ENCODE data around the gene CEP120. TPM values are rescaled to one million over a fixed set of nuclear protein-coding genes. Genes with fewer than 3 reads are reported as not detected.
"Not testable (repeated sequence)": the region's sequence is repeated elsewhere in the genome, so short reads cannot be mapped to it uniquely, and the experiment has no call there.

The CEP120 gene
- total and polyA plus RNA-seq, 2 donors, result 21.3 to 24.5 TPM

DNA sequence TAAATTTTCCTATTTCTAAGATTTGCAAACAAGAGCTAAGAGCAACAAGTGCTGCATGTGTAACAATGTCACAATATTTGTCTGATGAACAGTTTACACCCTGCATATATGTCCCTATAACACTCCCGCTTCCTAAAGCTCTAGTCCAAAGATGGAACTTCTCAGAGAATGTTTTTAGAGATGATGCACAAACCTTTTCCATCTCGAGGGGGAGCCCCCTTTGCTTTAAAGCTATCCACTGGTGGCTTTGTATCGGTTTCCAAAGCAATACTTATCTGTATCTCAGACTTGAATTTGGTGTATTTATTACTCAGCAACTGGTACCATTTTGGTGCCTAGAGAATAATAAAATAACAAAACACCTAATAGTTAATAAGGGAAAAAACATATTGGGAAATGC is 11.0 kb downstream of the CEP120 start:
- Histone ChIP-seq H3K27ac (ENCODE audit: low read depth in 1 of 2, low read length in 1 of 2) (no peak overlapping the region), H3K4me1 (ENCODE audit: control insufficient read depth in 2 of 2, insufficient read depth in 2 of 2, low read length in 2 of 2) (no peaks in the 10 kb centered on the region), H3K36me3 (ENCODE audit: control insufficient read depth in 2 of 2, insufficient read depth in 2 of 2, low read length in 1 of 2) (peaks cover 14 to 41% of the 10 kb centered on the region in 2 donors), H3K27me3 (ENCODE audit: control insufficient read depth in 2 of 2, insufficient read depth in 1 of 2, low read length in 1 of 2) (no peaks in the 10 kb centered on the region), H3K9me3 (ENCODE audit: control insufficient read depth in 2 of 2, insufficient read depth in 1 of 2, low read length in 1 of 2) (no peaks in the 10 kb centered on the region), H3K4me3 (ENCODE audit: low read length in 2 of 2) (no peak overlapping the region)
- no peak for DNase-seq (ENCODE audit: low read depth in 6 of 9, low spot score in 9 of 9)
- WGBS, result 97% methylated on average over 3 of the region's 3 CpGs

DNA sequence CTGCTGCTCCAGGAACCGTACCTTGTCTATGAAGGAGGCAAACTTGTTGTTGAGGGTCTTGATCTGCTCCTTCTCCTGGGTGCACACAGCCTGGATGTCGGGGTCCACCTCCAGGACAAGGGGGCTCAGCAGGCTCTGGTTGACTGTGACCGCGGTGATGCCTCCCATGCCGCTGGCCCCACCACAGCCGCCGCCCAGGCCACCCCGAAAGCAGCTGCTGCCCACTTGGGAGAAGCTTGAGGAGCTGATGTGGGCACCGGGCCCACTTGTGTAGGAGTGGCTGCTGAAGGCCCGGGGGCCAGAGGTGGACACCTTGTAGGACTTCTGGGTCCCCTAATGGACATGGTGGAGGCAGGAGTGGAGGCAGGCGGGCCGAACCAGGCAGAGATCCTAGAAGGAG is 21.2 kb downstream of the CEP120 start:
- not testable (repeated sequence) for DNase-seq (ENCODE audit: low read depth in 6 of 9, low spot score in 9 of 9); H3K27ac ChIP-seq (ENCODE audit: low read depth in 1 of 2, low read length in 1 of 2); H3K4me1 ChIP-seq (ENCODE audit: control insufficient read depth in 2 of 2, insufficient read depth in 2 of 2, low read length in 2 of 2); H3K4me3 ChIP-seq (ENCODE audit: low read length in 2 of 2); H3K27me3 ChIP-seq (ENCODE audit: control insufficient read depth in 2 of 2, insufficient read depth in 1 of 2, low read length in 1 of 2); H3K9me3 ChIP-seq (ENCODE audit: control insufficient read depth in 2 of 2, insufficient read depth in 1 of 2, low read length in 1 of 2)
- H3K36me3 ChIP-seq (ENCODE audit: control insufficient read depth in 2 of 2, insufficient read depth in 2 of 2, low read length in 1 of 2), result peaks cover 26 to 41% of the 10 kb centered on the region in 2 donors
- WGBS, result 92% methylated on average over 12 of the region's 12 CpGs

DNA sequence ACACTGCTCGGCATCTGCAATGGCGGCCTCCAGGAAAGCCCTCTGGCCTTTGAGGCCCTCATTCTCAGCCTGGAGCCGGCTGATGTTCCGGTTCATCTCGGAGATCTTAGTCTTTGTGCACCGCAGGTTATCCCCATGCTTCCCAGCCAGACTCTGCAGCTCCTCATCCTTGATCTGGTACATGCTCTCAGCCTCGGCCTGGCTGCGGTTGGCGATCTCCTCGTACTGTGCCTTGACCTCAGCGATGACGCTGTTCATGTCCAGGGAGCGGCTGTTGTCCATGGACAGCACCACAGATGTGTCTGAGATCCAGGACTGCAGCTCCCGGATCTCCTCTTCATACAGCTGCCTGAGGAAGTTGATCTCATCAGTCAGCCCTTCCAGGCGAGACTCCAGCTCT is 21.9 kb downstream of the CEP120 start:
- Histone ChIP-seq H3K9me3 (ENCODE audit: control insufficient read depth in 2 of 2, insufficient read depth in 1 of 2, low read length in 1 of 2) (no peaks in the 10 kb centered on the region), H3K36me3 (ENCODE audit: control insufficient read depth in 2 of 2, insufficient read depth in 2 of 2, low read length in 1 of 2) (peaks cover 27 to 48% of the 10 kb centered on the region in 2 donors), H3K27me3 (ENCODE audit: control insufficient read depth in 2 of 2, insufficient read depth in 1 of 2, low read length in 1 of 2) (no peaks in the 10 kb centered on the region), H3K27ac (ENCODE audit: low read depth in 1 of 2, low read length in 1 of 2) (no peak overlapping the region), H3K4me1 (ENCODE audit: control insufficient read depth in 2 of 2, insufficient read depth in 2 of 2, low read length in 2 of 2) (no peaks in the 10 kb centered on the region), H3K4me3 (ENCODE audit: low read length in 2 of 2) (no peak overlapping the region)
- 92% methylated on average over 15 of the region's 15 CpGs for WGBS
- no peak for DNase-seq (ENCODE audit: low read depth in 6 of 9, low spot score in 9 of 9)

DNA sequence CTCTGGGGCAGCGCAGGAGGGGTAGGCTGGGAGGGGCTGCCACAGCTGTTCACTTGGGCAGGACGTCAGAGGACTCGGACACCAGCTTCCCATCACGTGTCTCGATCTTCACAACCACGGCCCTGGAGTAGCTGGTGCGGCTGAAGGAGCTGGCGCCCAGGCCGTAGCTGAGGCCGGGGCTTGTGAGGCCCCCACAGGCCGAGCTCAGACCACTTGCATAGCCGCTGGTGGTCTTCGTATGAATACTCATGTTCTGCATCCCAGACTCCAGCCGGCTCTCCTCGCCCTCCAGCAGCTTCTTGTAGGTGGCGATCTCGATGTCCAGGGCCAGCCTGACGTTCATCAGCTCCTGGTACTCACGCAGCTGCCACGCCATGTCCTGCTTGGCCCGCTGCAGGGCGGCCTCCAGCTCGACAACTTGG is 22.3 kb downstream of the CEP120 start:
- not testable (repeated sequence) for H3K9me3 ChIP-seq (ENCODE audit: control insufficient read depth in 2 of 2, insufficient read depth in 1 of 2, low read length in 1 of 2); DNase-seq (ENCODE audit: low read depth in 6 of 9, low spot score in 9 of 9); H3K27me3 ChIP-seq (ENCODE audit: control insufficient read depth in 2 of 2, insufficient read depth in 1 of 2, low read length in 1 of 2); H3K4me1 ChIP-seq (ENCODE audit: control insufficient read depth in 2 of 2, insufficient read depth in 2 of 2, low read length in 2 of 2); H3K4me3 ChIP-seq (ENCODE audit: low read length in 2 of 2); H3K27ac ChIP-seq (ENCODE audit: low read depth in 1 of 2, low read length in 1 of 2)
- H3K36me3 ChIP-seq (ENCODE audit: control insufficient read depth in 2 of 2, insufficient read depth in 2 of 2, low read length in 1 of 2), result peaks cover 27 to 48% of the 10 kb centered on the region in 2 donors
- 92% methylated on average over 23 of the region's 23 CpGs for WGBS

DNA sequence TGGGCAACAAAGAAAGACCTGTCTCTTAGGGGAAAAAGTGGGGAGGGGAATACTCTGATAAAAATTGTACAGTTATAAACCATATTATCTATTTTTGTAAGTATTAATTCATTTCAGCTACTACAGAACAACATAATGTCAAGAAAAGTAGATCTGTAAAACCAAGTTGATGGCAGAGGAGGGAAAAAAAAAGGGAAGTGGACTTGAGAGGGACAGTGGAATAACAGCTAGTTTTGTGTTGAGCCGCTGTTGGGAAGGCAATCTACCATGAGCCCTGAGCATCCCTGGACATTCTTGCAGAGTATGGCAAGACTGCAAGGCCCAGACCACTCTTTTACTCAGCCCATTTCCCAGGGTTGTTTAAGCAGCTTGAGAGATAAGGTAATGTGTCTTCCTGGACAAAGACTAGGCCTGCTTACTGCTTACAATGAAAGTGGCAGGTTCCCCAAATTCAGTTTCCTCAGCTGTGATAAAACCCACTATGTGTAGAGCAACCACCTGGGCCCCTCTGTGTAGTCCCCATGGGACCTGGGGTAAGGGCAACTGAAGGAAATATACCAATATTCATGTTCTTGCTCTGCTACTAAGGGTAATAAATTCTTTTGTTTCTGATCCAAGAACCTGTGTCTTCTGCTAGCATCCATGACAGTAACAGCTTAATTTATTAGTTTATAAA is 25.0 kb downstream of the CEP120 start:
- Histone ChIP-seq H3K4me3 (ENCODE audit: low read length in 2 of 2) (no peak overlapping the region), H3K36me3 (ENCODE audit: control insufficient read depth in 2 of 2, insufficient read depth in 2 of 2, low read length in 1 of 2) (peaks cover 27 to 49% of the 10 kb centered on the region in 2 donors), H3K4me1 (ENCODE audit: control insufficient read depth in 2 of 2, insufficient read depth in 2 of 2, low read length in 2 of 2) (no peaks in the 10 kb centered on the region), H3K27ac (ENCODE audit: low read depth in 1 of 2, low read length in 1 of 2) (no peak overlapping the region), H3K27me3 (ENCODE audit: control insufficient read depth in 2 of 2, insufficient read depth in 1 of 2, low read length in 1 of 2) (no peaks in the 10 kb centered on the region), H3K9me3 (ENCODE audit: control insufficient read depth in 2 of 2, insufficient read depth in 1 of 2, low read length in 1 of 2) (no peaks in the 10 kb centered on the region)
- 98% methylated on average over 1 of the region's 1 CpG for WGBS
- DNase-seq (ENCODE audit: low read depth in 6 of 9, low spot score in 9 of 9), result no peak

DNA sequence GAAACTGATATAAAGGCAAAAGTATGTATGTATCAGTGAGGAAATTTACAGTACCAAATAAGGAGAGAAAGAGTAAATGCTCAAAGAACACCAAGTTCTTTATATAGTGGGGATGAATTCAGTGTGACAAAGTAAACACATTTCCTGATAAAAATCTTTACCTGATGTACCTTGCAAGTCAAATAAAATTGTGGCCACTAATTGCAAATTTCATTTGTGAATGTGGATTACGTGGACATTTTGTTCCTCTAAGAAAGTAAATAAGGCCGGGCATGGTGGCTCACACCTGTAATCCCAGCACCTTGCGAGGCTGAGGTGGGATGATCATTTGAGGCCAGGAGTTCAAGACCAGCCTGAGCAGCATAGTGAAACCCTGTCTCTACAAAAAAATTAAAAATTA is 25.7 kb downstream of the CEP120 start:
- Histone ChIP-seq H3K27ac (ENCODE audit: low read depth in 1 of 2, low read length in 1 of 2) (no peak overlapping the region), H3K4me3 (ENCODE audit: low read length in 2 of 2) (no peak overlapping the region), H3K4me1 (ENCODE audit: control insufficient read depth in 2 of 2, insufficient read depth in 2 of 2, low read length in 2 of 2) (no peaks in the 10 kb centered on the region), H3K27me3 (ENCODE audit: control insufficient read depth in 2 of 2, insufficient read depth in 1 of 2, low read length in 1 of 2) (no peaks in the 10 kb centered on the region), H3K9me3 (ENCODE audit: control insufficient read depth in 2 of 2, insufficient read depth in 1 of 2, low read length in 1 of 2) (no peaks in the 10 kb centered on the region), H3K36me3 (ENCODE audit: control insufficient read depth in 2 of 2, insufficient read depth in 2 of 2, low read length in 1 of 2) (peaks cover 27 to 48% of the 10 kb centered on the region in 2 donors)
- WGBS, result 98% methylated on average over 3 of the region's 3 CpGs
- DNase-seq (ENCODE audit: low read depth in 6 of 9, low spot score in 9 of 9), result no peak

DNA sequence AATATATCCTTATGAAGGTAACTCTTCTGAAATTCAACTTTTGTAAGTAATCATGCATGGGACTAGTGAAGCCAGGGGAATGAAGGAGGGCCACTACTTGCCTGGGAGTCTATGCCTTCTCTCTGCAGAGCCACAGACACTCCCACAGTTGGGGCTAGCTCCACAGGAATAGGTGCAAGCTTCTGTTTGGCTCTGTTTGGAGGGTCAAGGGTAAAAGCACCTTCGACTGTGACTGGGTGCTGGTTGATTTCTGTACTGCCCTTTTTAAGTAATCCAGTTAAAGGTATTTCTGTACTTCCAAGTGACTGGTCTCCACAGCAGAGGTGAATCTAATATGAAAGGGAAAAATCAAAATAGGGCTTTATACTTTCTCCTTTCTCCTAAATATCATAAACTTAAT is 32.2 kb downstream of the CEP120 start:
- H3K36me3 ChIP-seq (ENCODE audit: control insufficient read depth in 2 of 2, insufficient read depth in 2 of 2, low read length in 1 of 2), result peaks cover 19 to 37% of the 10 kb centered on the region in 2 donors
- H3K27me3 ChIP-seq (ENCODE audit: control insufficient read depth in 2 of 2, insufficient read depth in 1 of 2, low read length in 1 of 2), result no peaks in the 10 kb centered on the region
- no peaks in the 10 kb centered on the region for H3K4me1 ChIP-seq (ENCODE audit: control insufficient read depth in 2 of 2, insufficient read depth in 2 of 2, low read length in 2 of 2)
- no peak overlapping the region for H3K4me3 ChIP-seq (ENCODE audit: low read length in 2 of 2)
- H3K27ac ChIP-seq (ENCODE audit: low read depth in 1 of 2, low read length in 1 of 2), result no peak overlapping the region
- no peaks in the 10 kb centered on the region for H3K9me3 ChIP-seq (ENCODE audit: control insufficient read depth in 2 of 2, insufficient read depth in 1 of 2, low read length in 1 of 2)
- WGBS, result 95% methylated on average over 1 of the region's 1 CpG
- no peak for DNase-seq (ENCODE audit: low read depth in 6 of 9, low spot score in 9 of 9)

DNA sequence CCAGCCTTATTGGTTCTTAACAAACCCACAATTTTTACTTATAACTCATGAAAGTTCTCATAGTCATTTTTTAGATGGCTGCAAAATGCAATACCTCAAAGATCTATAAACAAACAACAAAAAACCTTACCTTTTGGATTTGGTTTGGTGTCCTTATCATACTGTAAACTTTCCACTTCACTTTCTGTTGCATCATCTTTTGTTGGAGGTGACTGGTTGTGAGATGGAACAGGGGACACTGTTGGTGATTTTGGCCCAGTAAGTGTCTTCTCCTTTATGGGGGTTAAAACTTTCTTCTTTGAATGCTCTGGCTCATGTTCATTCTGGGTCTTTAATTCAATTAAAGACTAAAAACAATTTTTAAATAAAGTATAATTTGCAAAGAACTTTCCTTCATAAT is 33.4 kb downstream of the CEP120 start:
- no peak overlapping the region for H3K27ac ChIP-seq (ENCODE audit: low read depth in 1 of 2, low read length in 1 of 2)
- no peak for DNase-seq (ENCODE audit: low read depth in 6 of 9, low spot score in 9 of 9)
- no peaks in the 10 kb centered on the region for H3K27me3 ChIP-seq (ENCODE audit: control insufficient read depth in 2 of 2, insufficient read depth in 1 of 2, low read length in 1 of 2)
- H3K4me3 ChIP-seq (ENCODE audit: low read length in 2 of 2), result no peak overlapping the region
- H3K4me1 ChIP-seq (ENCODE audit: control insufficient read depth in 2 of 2, insufficient read depth in 2 of 2, low read length in 2 of 2), result no peaks in the 10 kb centered on the region
- H3K36me3 ChIP-seq (ENCODE audit: control insufficient read depth in 2 of 2, insufficient read depth in 2 of 2, low read length in 1 of 2), result peaks cover 22 to 42% of the 10 kb centered on the region in 2 donors
- no peaks in the 10 kb centered on the region for H3K9me3 ChIP-seq (ENCODE audit: control insufficient read depth in 2 of 2, insufficient read depth in 1 of 2, low read length in 1 of 2)

DNA sequence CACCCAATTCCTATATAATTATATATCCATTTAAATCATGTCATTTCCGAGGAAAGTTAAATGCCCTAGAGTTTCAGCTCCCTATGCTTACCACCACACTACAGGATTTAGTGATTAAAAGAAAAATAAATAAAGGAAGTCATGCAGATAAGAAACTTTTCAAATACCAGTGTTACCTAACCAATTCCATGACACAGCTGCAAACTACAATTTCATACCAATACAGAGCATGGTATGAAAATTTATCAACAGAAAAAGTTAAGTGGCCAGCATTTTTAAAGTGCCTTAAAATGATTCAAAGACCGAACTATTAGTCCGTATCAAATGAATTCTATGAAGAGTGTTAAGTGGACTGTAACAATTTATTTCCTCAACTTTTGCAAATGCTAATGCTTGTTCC is 35.9 kb downstream of the CEP120 start:
- Histone ChIP-seq H3K4me1 (ENCODE audit: control insufficient read depth in 2 of 2, insufficient read depth in 2 of 2, low read length in 2 of 2) (no peaks in the 10 kb centered on the region), H3K4me3 (ENCODE audit: low read length in 2 of 2) (no peak overlapping the region), H3K36me3 (ENCODE audit: control insufficient read depth in 2 of 2, insufficient read depth in 2 of 2, low read length in 1 of 2) (peaks cover 13 to 41% of the 10 kb centered on the region in 2 donors), H3K27me3 (ENCODE audit: control insufficient read depth in 2 of 2, insufficient read depth in 1 of 2, low read length in 1 of 2) (no peaks in the 10 kb centered on the region), H3K9me3 (ENCODE audit: control insufficient read depth in 2 of 2, insufficient read depth in 1 of 2, low read length in 1 of 2) (no peaks in the 10 kb centered on the region), H3K27ac (ENCODE audit: low read depth in 1 of 2, low read length in 1 of 2) (no peak overlapping the region)
- WGBS, result 97% methylated on average over 3 of the region's 3 CpGs
- DNase-seq (ENCODE audit: low read depth in 6 of 9, low spot score in 9 of 9), result no peak
